ENCODE data around the gene SYNDIG1.

Gene SYNDIG1

DNA sequence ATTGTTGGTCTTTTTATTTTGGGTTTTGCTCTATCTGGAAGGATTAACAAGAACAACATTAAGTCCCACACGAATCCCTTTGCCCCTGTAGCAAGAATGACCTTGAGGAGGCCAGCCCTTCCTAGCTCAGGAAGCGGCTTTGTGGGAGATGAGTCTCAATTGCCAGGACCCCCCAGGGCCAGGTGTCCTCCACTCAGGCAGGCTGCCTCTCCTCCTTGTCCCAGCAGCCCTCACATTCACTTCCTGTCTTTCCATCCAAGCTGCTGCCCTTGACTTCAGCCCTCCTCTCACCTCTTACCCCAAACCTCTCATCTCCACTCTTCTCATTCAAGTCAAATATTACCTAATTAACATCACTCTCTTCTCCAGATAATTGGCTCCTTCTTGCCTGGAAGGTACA, 22.6 kb upstream of the SYNDIG1 start:
- no peak for DNase-seq (ENCODE audit: extremely low read depth in 1 of 2, low read depth in 1 of 2)

DNA sequence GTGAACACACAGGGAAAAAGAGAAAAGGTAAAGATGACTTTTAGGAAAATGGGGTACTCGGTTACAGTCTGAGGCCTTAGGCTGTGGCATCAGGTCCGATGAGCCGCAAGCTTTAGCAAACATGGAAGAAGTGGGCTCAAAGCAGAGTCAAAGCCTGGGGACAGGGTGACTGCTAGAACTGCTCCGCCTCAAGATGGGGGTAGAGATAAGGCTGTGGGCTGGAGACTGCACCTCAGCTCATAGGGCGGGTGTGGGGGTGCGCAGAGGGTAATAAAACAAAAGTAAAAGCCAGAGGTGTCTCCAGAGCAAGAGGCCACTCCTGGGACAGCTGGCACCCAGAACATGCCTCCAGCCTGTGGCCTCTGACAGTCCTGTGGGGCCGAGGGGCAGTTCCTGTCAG, 21.3 kb upstream of the SYNDIG1 start:
- no peak for DNase-seq (ENCODE audit: extremely low read depth in 1 of 2, low read depth in 1 of 2)

DNA sequence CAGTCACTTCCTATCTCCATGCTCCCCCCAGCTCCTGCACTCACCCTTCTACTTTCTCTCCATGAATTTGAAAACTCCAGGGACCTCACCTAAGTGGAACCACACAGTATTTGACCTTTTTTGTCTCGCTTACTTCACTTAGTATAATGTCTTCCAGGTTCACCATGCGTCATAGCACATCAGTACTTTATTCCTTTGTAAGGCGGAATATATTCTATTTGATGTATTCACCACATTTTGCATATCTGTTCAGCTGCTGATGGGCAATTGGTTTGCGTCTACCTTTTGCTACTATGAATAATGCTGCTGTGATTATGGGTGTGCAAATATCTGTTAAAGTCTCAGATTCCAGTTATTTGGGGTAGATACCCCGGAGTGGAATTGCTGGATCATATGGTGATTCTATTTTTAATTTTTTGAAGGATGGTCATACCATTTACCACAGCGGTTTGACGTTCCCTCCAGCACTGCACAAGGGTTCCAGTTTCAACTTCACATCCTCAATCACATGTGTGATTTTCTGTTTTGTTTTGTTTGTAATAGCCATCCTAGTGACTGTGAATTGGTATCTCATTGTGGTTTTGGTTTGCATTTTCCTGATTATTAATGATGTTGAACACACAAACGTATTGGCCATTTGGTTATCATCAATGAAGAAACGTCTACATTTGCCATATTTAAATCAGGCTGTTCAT, 20.3 kb upstream of the SYNDIG1 start:
- no peak for DNase-seq (ENCODE audit: extremely low read depth in 1 of 2, low read depth in 1 of 2)

DNA sequence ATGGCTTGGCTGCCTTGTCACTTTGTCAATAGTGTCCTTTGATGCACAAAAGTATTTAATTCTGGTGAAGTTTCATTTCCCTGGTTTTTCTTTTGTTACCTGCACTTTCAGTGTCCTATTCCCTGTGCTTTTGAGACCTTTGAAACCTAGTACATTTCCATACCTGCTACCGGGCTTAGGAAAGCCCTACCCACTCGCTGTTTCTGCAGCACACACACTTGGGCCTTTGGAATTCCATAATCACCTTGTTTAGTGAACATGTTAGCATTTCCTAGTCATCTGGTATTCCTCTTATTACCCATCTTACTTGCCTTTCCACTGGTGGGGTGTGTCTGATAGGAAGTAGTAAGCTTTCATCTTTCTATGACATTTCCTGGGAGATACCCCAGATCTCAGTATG, 19.3 kb upstream of the SYNDIG1 start:
- no peak for DNase-seq (ENCODE audit: extremely low read depth in 1 of 2, low read depth in 1 of 2)

DNA sequence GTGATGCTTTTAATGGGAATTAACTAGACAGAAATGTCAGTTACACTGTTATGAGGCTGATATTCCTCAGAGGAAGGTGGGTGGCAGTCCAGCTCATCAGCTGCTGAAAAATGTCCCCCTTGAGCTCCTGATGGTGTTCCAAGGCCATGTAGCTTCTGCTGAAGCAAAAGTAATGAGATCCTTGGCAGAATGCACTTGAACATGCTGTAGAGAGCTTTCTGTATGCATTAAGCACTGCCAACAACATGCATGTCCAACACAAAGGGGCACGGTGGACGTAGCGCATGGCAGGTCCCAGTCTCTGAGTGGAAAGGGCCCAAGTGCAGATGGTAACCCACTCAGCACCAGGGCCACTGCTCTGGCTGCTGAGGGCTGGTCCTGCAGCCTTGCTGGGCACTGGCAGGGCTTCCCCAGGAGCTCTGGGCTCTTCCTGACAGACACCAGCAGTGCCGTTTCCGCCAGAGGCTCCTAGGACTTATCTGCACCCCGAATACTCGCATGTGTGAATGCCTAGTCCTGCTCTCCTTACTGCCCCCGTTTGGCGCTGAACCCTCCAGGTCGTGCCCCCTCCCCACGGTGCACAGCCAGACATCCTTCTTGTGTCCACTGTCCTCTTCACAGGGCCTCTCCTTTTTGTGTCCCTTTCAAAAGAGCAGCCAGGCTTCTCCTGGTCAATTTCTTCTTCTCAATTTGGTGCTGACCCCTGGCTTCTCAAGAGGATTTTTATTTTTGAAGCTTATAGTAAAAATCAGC, 18.6 kb upstream of the SYNDIG1 start:
- no peak for DNase-seq (ENCODE audit: extremely low read depth in 1 of 2, low read depth in 1 of 2)

DNA sequence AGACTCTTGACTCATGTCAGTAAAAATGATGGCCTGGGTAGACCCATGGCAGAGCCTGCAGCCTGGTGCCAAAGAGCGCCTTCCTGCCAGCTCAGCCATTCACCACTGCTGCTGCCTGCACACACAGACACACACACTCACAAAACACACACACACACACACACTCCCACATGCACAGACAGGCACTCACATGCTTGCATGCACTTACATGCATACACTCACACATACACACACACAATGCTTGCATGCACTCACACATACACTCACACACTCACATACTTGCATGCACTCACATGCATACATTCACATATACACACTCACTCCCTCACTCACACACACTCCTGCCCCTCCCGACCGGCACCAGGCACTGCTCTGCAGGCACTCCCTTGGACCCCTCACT, 18.0 kb upstream of the SYNDIG1 start:
- DNase-seq (ENCODE audit: extremely low read depth in 1 of 2, low read depth in 1 of 2) = no peak

DNA sequence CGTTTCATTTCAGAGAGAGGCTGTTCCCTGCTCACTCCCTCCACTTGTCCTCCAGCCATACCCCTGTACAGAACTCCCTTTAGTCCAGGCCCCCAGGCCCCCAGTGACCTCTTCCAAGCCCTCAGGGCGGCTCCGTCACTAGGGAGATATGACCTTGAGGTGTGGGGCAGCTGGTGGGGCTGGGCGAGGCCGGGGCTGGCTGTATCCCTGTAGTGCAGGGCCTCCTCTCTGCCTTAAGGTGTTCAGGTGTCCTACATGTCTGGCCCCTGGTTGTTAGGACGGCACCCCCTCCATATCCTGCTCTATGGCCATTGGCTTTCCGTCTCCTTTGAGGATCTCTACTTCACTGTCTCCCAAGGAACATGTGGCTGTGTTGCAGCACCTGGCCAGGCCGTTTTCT, 17.4 kb upstream of the SYNDIG1 start:
- DNase-seq (ENCODE audit: extremely low read depth in 1 of 2, low read depth in 1 of 2) = no peak

DNA sequence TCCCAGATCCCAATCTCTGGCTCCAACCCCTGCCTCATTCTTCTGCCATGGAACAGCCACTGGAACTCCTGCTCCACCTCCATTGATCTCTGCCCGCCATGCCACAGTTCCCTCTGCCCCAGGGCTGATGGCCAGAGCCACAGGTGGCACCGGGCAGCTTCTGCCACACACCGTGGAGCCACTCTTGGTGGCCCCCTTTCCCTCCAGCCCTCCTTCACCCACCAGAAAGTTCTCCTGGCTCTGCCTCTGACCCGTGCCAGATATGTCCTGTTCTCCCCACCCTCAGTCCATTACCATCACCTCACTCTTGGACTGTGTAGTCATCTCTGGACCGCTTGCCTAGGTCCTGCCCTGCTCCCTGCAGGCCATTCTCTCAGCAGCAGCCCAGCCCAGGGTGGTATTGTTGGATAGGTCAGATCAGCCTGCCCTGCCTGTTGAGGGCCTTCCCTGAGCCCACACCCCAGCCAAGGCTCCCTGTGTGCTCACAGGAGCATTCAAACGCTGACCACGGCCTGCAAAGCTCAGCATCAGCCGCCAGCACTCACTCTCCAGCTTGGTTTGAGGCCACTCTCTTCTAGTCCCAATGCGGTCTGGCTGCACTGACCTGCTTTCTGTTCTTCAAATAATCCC, 16.8 kb upstream of the SYNDIG1 start:
- no peak for DNase-seq (ENCODE audit: extremely low read depth in 1 of 2, low read depth in 1 of 2)

DNA sequence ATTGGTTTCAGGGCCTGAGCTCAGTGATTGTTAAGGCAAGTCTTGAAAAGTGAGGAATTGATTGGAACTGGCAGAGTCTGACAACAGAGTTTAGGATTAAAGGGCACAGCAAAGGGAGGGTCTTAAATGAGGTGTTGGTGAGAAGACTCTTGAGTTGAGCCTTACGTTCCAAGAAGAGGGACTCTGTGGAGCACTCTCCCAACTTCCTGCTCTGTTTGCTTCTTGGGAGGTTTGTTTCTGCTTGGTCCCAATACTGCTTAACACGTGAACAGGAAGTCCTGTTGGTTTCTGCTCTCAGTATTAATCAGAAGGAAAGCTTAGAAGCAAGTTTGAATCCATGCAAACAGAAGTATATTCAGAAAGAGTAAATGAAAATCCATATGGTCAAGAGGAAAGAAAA, 15.6 kb upstream of the SYNDIG1 start:
- no peak for DNase-seq (ENCODE audit: extremely low read depth in 1 of 2, low read depth in 1 of 2)

DNA sequence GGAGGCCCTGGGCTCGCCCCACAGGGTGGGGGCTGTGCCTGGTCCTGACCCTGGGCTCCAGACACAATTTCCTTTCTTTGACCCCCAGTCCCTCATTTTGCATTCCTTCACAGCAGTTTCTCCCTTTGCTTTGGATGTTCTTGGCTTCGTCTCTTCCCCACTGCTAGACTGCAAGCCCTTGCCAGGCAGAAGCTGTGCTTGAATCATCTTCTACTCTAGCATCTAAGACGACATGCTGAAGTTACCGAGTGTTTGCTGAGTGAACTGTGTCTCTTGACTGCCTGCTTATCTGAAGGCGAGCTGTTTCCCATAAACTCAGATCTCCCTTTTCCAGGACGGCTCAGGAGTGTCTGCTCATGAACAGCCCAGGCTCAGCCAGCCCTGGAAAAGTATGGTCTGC, 14.3 kb upstream of the SYNDIG1 start:
- DNase-seq (ENCODE audit: extremely low read depth in 1 of 2, low read depth in 1 of 2) = no peak

DNA sequence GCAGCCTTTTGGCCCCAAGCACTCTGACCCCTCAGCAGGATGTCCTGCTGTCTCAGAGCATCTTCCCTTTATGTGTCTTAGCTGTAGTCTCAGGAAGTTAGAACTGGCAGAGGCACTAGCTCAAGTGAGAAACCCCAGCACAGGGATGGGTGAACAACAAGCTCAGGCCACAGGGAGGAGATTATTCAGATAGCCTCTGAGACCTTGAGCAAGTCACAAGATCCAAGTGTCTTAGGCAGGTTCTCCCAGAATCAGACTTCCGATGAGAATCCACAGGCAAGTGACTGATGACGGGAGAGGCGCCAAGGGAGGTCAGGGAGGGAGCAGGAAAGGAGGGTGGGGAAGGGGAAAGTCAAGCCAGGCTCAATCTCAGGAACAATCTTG, 13.0 kb upstream of the SYNDIG1 start:
- DNase-seq (ENCODE audit: extremely low read depth in 1 of 2, low read depth in 1 of 2) = no peak

DNA sequence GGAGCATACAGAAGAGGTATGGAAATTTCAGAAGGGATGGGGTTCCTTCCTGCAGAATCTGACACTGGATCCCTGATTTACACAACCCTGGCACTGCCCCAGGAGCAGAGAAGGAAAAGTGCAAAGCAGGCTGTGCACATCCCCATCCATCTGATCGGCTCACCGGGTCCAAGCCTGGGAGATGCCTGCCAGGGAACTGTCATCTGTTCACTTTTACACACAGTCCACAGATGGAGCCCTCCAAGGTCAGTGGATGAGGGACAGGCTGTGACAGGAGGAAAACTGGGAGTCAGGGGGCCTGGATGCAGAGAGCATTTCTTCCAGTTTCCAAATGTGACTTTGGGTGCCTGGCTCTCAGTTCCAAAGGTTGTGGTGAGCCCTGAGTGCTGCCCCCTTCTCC, 11.0 kb upstream of the SYNDIG1 start:
- no peak for DNase-seq (ENCODE audit: extremely low read depth in 1 of 2, low read depth in 1 of 2)

DNA sequence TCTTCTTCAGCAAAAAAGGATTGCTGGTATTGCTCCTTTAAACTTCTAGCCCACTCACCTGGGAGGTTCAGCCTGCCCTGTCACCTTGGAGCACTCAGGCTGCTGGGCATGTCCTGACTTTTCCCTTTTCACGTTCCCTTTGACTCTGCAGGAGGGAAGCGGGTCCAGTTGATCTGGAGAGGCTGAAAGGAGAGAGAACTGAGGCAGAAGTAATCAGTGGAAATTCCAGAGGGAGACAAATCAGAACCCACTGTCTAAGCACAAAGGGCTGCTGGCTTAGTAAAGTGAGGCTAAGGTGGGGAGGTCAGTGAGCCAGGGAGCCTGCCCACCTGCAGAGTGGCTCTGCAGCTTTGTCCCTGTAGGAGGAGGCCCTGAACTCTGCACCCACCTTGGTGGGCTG, 9.7 kb upstream of the SYNDIG1 start:
- no peak for DNase-seq (ENCODE audit: extremely low read depth in 1 of 2, low read depth in 1 of 2)

DNA sequence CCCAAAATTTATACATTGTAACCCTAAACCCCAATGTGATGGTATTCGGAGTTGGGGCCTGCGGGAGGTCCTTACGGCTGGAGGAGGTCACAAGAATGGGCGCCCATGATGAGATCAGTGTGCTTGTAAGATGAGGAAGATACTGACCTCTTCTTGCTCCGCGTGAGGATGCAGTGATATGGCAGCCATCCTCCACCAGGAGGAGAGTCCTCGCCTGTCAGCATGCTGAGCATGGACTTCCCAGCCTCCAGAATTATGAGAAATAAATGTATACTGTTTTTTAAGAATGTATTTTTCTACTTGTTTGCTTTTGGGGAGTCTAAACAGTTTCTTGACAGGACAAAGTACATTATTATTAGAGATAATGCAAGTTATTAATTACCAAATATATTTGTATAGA, 8.7 kb upstream of the SYNDIG1 start:
- DNase-seq (ENCODE audit: extremely low read depth in 1 of 2, low read depth in 1 of 2) = no peak

DNA sequence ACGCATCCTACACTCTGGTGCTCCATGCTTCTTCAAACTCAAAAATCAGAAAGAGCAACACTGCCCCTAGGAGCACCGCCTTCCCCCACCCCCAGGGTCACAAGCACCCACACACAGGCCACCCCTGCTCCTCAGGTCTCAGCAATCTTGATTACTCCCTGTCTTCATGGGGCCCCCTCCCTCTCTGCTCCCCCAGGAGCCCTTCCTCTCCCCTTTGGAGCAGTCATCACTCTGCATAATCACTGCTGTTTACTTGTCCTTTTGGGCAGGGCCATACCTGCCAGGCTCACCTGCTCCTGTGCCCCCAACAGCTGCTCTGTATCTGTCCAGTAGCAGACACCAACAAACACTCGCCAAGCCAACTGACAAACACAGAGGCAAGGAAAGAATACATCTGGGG, 7.6 kb upstream of the SYNDIG1 start:
- DNase-seq (ENCODE audit: extremely low read depth in 1 of 2, low read depth in 1 of 2) = no peak

DNA sequence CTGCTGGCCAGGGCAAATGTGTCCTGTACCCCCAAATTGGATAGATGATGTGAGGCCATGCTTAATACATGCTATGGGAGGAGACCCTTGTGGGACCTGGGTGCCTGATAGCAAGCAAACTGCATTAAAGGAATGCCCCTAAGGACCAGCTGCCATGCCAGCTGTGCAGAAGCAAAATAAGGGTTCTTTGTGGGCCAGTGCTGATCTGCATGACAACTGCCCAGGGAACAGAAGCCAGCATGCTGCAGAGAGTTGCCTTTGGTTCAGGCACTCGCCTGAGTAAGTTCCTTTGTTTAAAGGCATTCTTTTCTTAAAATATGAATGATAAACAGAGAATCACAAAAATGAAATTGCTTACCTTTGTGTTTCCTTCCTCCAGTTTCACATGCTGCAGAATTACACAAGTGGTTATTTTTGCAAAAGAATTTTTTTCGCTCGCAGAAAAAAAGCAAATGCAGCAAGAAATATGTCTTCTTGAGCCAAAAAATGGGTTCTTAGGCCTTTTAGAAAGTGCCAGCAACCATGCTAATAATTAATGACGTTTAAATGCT, 6.9 kb upstream of the SYNDIG1 start:
- DNase-seq (ENCODE audit: extremely low read depth in 1 of 2, low read depth in 1 of 2) = no peak

DNA sequence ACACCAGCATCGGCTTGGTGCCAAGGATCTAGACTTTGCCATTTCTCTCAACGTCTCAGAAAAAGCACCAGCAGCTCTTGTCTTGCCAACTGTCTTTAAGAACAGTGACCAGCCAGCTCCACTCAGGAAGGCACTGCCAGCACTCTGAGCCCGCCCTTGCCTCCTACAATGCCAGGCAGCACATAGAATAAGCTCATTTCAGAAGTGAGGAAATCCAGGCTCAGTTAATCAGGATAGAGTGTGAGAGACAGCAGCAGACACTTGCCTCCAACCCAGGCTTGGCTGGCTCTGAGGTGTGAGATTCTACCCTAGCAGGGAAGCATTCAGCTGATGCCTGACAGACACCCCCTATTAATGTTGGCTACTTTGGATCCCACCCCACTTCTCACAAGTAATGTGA, 4.3 kb upstream of the SYNDIG1 start:
- DNase-seq (ENCODE audit: extremely low read depth in 1 of 2, low read depth in 1 of 2) = no peak

DNA sequence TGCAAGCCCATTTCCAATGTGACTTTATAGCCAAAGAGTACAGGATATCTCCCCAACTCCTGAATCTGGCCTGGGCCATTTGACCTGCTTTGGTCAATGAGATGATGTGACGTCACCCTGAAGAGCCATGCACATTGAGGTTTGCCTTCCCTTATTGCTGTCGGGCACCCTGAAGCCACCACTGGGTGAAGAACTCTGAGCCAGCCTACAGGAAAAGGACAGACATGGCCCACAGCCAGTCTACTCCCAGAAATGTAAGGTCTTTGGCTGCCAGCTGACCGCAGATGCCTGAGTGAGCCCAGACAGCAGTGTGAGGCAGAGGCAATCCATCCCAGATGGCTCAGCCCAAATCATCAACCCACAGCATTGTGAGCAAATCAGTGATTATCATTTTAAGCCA, 3.7 kb upstream of the SYNDIG1 start:
- DNase-seq (ENCODE audit: extremely low read depth in 1 of 2, low read depth in 1 of 2) = no peak

DNA sequence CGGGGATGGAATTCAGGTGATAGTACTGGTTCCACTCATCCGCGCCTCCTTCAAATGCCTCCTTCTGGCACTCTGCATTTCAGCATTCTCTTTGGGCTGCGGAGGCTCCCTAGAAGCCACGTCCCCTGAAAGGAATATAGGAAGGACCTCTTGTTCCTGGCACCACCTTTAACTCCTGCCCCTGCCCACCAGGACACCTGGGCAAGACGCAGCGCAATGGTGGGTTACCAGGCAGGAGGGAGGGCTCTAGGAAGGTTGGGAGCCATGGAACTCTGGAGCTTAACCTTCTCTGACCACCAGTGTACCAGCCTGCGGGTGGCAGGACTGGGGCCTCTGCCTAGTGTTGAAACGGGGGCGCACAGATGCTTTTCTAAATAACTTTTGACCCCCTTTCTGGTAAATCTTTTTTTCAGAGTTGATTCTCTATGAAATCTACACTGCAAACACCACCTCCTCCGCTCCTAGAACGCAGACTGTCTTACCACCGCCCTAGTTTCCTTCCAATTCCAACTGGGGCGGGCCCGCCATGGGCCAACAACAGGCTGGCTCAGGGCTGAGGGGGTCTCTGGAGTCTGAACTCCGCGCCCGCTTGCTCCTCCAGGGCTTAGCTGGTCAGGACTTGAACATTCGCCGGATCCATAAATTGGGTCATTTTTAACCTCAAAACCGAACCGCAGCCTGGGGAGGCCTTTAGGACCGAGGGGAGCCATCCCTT, 871 bp upstream of the SYNDIG1 start:
- DNase-seq (ENCODE audit: extremely low read depth in 1 of 2, low read depth in 1 of 2) = no peak

DNA sequence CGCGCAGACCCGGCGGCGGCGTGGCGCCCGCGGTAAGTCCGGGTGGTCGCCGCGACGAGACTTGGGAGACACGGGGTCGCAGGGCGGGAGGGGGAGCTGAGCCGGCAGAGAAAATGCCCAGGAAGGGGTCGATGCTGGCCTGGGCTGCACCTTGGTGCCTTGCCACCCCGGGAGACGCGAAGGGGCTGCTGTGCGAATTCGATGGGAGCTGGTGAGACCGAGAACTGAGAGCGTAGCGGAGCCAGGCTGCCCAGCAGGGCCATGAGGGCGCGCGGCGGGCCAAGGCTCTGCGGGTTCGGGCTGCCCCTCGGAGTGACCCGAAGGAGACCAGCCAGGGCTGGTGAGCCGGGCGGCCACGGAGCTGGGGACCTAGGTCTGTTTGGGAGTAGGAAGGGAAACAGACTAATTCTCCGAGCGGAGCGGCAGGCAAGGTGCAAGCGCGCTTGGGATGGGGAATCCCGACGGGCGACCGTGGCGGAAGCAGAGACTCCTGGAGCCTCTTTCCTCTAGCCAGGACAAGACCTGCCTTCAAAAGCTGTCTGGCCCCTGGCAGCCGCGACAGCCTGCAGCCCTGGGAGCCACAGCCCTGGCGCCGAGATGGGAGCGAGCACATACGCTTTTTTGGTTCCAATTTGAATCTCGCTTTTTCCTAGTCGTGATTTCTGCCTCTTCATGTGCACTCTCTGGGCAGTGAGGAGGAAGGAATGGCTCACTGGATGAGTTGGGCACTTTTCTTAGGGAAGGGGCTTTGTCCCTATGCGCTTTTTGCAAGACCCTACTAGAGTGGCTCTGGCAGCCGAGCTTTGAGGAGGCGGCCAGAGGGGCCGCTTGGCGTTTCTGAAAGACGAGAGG, 691 bp downstream of the SYNDIG1 start:
- DNase-seq (ENCODE audit: extremely low read depth in 1 of 2, low read depth in 1 of 2) = no peak
